ENCODE measurements around the gene CTBP1. TPM values are rescaled to one million over a fixed set of nuclear protein-coding genes. Genes with fewer than 3 reads are reported as not detected.

Gene CTBP1
- total RNA-seq, 2 experiments from 2014 or later = 214 to 217 TPM

DNA sequence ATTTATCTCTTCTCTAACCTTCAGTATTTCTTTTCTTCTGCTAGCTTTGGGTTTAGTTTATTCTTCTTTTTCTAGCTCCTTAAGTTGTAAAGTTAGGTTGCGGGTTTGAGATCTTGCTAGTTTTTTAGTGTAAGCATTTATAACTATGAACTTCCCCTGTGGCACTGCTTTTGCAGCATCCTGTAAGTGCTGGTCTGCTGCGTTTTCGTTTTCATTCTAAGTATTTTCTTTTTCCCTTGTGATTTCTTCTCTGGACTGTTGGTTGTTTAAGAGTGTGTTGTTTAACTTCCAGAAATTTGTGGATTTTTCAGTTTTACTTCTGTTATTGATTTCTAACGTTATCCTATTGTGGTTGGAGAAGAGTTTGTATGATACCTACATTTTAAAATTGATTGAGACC is 11.0 kb upstream of the CTBP1 start:
- peak overlapping the region; percentile 63 for H3K27ac Mint-ChIP-seq
- peaks cover 27% of the 10 kb centered on the region for H3K36me3 Mint-ChIP-seq (ENCODE audit: low read depth)
- no peak for DNase-seq
- POLR2A ChIA-PET = no interaction called here
- CTCF ChIA-PET = interaction anchor here (1.4 kb wide), 1 partner anchor 11 kb away, joined by 3 read pairs; the partner anchor contains the start of gene CTBP1
- peaks cover 27% of the 10 kb centered on the region for H3K9me3 Mint-ChIP-seq (ENCODE audit: insufficient read depth)
- H3K4me1 Mint-ChIP-seq (ENCODE audit: low read depth) = peaks cover 27% of the 10 kb centered on the region
- H3K4me3 Mint-ChIP-seq = no peak overlapping the region
- no peak for ATAC-seq
- no peaks in the 10 kb centered on the region for H3K27me3 Mint-ChIP-seq (ENCODE audit: low read depth)

DNA sequence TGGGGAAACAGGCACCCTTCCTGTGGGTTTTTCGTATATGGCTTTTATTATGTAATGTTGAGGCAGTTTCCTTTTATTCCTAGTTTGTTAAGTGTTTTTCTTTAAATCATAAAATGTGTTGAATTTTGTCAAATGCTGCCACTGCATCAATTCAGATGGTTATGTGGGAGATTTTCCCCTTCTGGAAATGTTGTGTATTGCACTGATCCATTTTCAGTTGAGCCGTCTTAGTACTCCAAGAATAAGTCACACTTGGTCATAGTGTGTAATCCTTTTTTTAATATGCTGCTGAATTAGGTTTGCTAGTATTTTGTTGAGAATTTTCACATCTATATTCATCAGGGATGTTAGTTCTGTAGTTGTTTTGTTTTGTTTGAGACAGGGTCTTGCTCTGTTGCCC is 9.5 kb upstream of the CTBP1 start:
- Mint-ChIP-seq H3K9me3 (ENCODE audit: insufficient read depth) (peaks cover 39% of the 10 kb centered on the region), H3K36me3 (ENCODE audit: low read depth) (peaks cover 35% of the 10 kb centered on the region), H3K4me1 (ENCODE audit: low read depth) (peaks cover 42% of the 10 kb centered on the region), H3K27me3 (ENCODE audit: low read depth) (no peaks in the 10 kb centered on the region), H3K27ac (no peak overlapping the region), H3K4me3 (no peak overlapping the region)
- DNase-seq (no peak), ATAC-seq (no peak)
- POLR2A ChIA-PET = interaction anchor here (2.4 kb wide), 1 partner anchor 9 kb away, joined by 8 read pairs; the partner anchor contains the start of gene CTBP1
- CTCF ChIA-PET = interaction anchor here (1.4 to 3.0 kb wide), 2 partner anchors 9 to 27 kb away, joined by 5 to 38 read pairs; no protein-coding TSS in a partner anchor

DNA sequence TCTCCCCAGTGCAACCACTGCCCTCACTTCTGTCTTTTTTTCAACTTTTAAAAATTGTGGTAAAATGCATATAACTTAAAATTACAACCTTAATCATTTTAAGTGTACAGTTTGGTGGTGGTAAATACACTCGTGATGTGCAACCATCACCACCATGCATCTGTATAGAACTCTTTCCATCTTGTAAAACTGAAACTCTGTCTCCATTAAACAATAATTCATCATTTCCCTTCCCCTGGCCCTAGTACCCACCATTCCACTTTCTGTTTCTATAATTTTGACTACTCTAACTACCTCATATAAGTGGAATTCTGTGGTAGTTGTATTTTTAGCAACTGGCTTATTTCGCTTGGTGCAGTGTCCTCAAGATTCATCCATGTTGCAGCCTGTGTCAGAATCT is 6.8 kb upstream of the CTBP1 start:
- CTCF ChIA-PET = interaction anchor here (1.1 kb wide), 1 partner anchor 12 kb away, joined by 5 read pairs; no protein-coding TSS in a partner anchor
- Mint-ChIP-seq H3K27ac (no peak overlapping the region), H3K4me1 (ENCODE audit: low read depth) (peaks cover 65% of the 10 kb centered on the region), H3K27me3 (ENCODE audit: low read depth) (no peaks in the 10 kb centered on the region), H3K36me3 (ENCODE audit: low read depth) (peaks cover 62% of the 10 kb centered on the region), H3K9me3 (ENCODE audit: insufficient read depth) (peaks cover 49% of the 10 kb centered on the region), H3K4me3 (no peak overlapping the region)
- ATAC-seq (no peak), DNase-seq (no peak)
- POLR2A ChIA-PET = no interaction called here

DNA sequence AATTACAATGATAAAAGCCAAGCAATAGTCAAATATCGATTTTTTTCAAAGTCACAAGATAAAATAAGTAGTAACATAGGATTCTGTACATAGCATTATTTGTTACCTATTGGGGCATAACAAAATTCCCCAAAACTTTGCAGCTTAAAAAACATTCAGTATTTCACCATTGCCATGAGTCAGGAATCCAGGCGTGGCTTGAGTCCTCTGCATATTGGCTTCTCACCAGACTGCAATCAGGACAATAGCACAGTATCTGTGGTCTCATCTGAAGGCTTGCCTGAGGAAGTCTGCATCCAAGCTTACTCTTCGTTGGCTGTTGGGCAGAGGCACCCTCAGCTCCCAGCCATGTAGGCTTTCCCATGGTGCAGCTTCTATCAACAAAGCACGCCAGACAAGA is 6.2 kb upstream of the CTBP1 start:
- ATAC-seq = no peak
- H3K9me3 Mint-ChIP-seq (ENCODE audit: insufficient read depth) = peaks cover 49% of the 10 kb centered on the region
- H3K27ac Mint-ChIP-seq = no peak overlapping the region
- CTCF ChIA-PET = interaction anchor here (1.1 kb wide), 1 partner anchor 13 kb away, joined by 5 read pairs; no protein-coding TSS in a partner anchor
- H3K4me1 Mint-ChIP-seq (ENCODE audit: low read depth) = peaks cover 65% of the 10 kb centered on the region
- DNase-seq = no peak
- no peaks in the 10 kb centered on the region for H3K27me3 Mint-ChIP-seq (ENCODE audit: low read depth)
- H3K36me3 Mint-ChIP-seq (ENCODE audit: low read depth) = peaks cover 67% of the 10 kb centered on the region
- POLR2A ChIA-PET = no interaction called here
- H3K4me3 Mint-ChIP-seq = no peak overlapping the region

DNA sequence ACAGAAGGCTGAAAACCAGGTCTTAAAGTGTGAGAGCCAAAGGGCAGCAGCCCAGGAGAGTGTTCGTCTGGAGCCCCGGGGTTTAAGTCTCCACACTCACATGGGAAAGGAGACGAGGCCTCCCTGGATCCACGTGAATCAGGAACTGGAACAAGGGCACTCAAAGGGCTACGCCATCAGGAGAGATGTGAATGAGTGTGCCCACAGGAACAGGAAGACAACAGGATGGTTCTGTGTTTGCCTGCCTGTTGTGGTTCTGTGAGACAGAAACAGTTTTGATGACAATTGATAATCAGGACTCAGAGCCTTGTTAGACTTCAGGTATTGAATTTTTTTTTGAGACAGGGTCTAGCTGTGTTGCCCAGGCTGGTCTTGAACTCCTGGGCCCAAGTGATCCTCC is 4.9 kb upstream of the CTBP1 start:
- peaks cover 60% of the 10 kb centered on the region for H3K4me1 Mint-ChIP-seq (ENCODE audit: low read depth)
- H3K4me3 Mint-ChIP-seq = peak overlapping the region; percentile 53
- H3K36me3 Mint-ChIP-seq (ENCODE audit: low read depth) = peaks cover 72% of the 10 kb centered on the region
- ATAC-seq (no peak), DNase-seq (no peak)
- peak overlapping the region; percentile 86 for H3K27ac Mint-ChIP-seq
- H3K27me3 Mint-ChIP-seq (ENCODE audit: low read depth) = no peaks in the 10 kb centered on the region
- CTCF ChIA-PET = interaction anchor here (1.2 to 1.3 kb wide), 2 partner anchors 10 to 13 kb away, joined by 3 to 6 read pairs; no protein-coding TSS in a partner anchor
- H3K9me3 Mint-ChIP-seq (ENCODE audit: insufficient read depth) = peaks cover 49% of the 10 kb centered on the region
- POLR2A ChIA-PET = interaction anchor here (1.4 kb wide), 1 partner anchor 12 kb away, joined by 3 read pairs; no protein-coding TSS in a partner anchor

DNA sequence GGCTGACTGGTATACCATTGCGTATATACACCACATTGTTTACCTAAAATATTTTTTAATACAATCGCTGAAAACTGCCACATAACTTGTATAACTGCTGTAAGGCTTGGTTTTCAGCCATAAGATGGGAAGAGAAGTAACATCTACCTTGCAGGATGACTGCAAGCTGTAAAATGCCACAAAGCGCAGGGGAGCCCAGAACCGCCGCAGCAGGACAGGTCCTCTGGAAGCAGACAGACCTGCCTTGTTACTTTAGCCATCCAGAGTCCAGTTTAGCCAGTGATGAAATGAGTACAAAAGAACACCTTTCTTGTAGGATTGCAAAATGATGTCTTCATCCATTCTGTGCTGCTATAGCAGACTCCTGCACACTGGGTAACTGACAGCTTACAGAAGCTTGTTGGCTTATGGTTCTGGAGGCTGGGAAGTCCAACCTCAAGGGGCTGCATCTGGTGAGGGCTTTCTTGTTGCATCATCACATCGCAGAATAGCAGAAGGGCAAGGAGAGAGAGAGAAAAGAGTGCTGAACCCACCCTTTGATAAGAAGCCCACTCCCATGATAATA is 4.1 kb upstream of the CTBP1 start:
- CTCF ChIA-PET = interaction anchor here (1.2 to 1.3 kb wide), 2 partner anchors 11 to 14 kb away, joined by 3 to 6 read pairs; no protein-coding TSS in a partner anchor
- Mint-ChIP-seq H3K4me1 (ENCODE audit: low read depth) (peaks cover 55% of the 10 kb centered on the region), H3K27me3 (ENCODE audit: low read depth) (no peaks in the 10 kb centered on the region), H3K27ac (peak overlapping the region; percentile 86), H3K36me3 (ENCODE audit: low read depth) (peaks cover 67% of the 10 kb centered on the region), H3K9me3 (ENCODE audit: insufficient read depth) (peaks cover 47% of the 10 kb centered on the region), H3K4me3 (no peak overlapping the region)
- POLR2A ChIA-PET = interaction anchor here (1.4 kb wide), 1 partner anchor 13 kb away, joined by 3 read pairs; no protein-coding TSS in a partner anchor
- no peak for DNase-seq
- ATAC-seq = no peak

DNA sequence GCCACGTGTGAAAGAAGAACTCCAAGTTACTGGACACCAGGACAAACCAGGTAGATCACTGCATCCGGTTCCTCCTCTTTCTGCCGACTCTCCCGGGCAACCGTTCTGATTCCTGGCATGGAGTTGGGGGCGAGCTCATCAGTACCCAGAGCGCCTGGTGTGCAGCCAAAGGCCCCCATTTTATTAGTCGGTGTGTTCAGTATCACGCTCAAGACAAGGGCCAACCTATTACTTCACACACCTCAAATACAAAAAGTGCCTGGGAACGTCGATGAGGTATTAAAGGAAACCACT is 2.8 kb upstream of the CTBP1 start:
- H3K27ac Mint-ChIP-seq = peak overlapping the region; percentile 34
- no peaks in the 10 kb centered on the region for H3K27me3 Mint-ChIP-seq (ENCODE audit: low read depth)
- peaks cover 68% of the 10 kb centered on the region for H3K36me3 Mint-ChIP-seq (ENCODE audit: low read depth)
- ChIA-PET CTCF (interaction anchor here (1.4 kb wide), 1 partner anchor 84 kb away, joined by 5 read pairs; no protein-coding TSS in a partner anchor), POLR2A (interaction anchor here (5.0 to 5.9 kb wide), 2 partner anchors 15 to 38 kb away, joined by 41 to 123 read pairs; partner anchors contain the start of gene MAEA)
- ATAC-seq = no peak
- H3K4me1 Mint-ChIP-seq (ENCODE audit: low read depth) = peaks cover 58% of the 10 kb centered on the region
- peaks cover 40% of the 10 kb centered on the region for H3K9me3 Mint-ChIP-seq (ENCODE audit: insufficient read depth)
- DNase-seq = no peak
- peak overlapping the region; percentile 8 for H3K4me3 Mint-ChIP-seq

DNA sequence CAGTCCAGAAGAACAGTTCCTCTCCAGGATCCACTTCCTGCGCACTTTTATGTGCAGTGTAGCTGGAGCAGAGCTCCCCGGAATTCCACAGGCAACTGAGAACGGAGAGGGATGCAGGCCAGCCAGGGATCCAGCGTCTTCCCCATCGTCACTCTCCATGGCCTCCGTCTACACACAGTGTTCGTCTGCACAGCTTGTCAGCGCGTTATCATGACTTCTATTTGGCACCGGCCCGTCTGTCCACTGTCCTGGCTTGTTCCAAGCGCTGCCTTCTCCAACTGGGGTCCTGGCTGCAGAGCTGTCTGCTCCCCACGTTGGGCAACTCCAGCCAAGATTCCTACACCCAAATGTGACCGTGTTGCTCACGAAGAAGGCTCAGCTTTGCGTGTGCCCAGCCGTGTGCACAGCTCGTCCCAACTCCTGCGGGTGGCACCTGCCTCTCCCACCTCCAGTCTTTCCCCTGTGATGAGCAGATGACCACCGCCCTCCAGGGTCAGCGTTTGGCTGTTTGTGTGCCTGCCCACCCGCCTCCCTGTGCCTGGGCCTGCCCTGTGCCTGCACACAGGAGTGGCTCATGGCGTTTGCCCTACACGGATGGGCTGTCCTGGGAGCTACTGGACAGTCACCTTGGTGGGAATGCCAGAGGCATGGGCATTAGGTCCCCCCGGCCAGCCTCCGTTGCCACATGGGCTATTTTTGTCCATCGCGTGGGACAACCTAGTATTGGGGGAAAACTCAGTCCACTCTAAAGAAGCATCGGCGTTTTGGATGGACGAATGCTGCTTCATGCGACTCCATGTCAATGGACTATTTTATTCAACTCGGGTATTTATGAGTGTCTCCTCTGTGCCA is 2.2 kb upstream of the CTBP1 start:
- no peak for ATAC-seq
- Mint-ChIP-seq H3K9me3 (ENCODE audit: insufficient read depth) (peaks cover 34% of the 10 kb centered on the region), H3K4me3 (peak overlapping the region; percentile 86), H3K36me3 (ENCODE audit: low read depth) (peaks cover 69% of the 10 kb centered on the region), H3K27ac (peak overlapping the region; percentile 95), H3K4me1 (ENCODE audit: low read depth) (peaks cover 64% of the 10 kb centered on the region), H3K27me3 (ENCODE audit: low read depth) (no peaks in the 10 kb centered on the region)
- no peak for DNase-seq
- ChIA-PET CTCF (interaction anchor here (0.8 to 4.8 kb wide), 5 partner anchors 9 to 95 kb away, joined by 3 to 57 read pairs (median 8); partner anchors contain the start of gene UVSSA), POLR2A (interaction anchor here (0.7 to 5.9 kb wide), 5 partner anchors 15 to 110 kb away, joined by 3 to 123 read pairs (median 33); partner anchors contain the start of genes MAEA and UVSSA)

DNA sequence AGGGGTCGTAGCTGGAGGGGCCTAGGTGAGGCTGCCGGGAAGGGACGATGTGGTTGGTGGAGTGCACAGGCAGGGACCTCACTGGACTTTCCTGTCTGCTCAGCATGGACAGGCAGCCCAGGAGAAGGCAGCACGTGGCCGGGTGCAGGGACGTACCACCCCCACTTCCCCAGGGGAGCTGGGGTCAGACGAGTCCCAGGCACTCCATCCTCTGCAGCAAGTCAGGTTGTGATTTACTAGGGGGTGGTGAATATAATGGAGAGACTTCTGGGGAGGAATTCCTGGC is 1.5 kb upstream of the CTBP1 start:
- no peak for DNase-seq
- peak overlapping the region; percentile 86 for H3K4me3 Mint-ChIP-seq
- CTCF ChIA-PET = interaction anchor here (0.8 to 4.8 kb wide), 6 partner anchors 10 to 113 kb away, joined by 3 to 57 read pairs (median 6); partner anchors contain the start of gene UVSSA
- peaks cover 27% of the 10 kb centered on the region for H3K9me3 Mint-ChIP-seq (ENCODE audit: insufficient read depth)
- H3K27me3 Mint-ChIP-seq (ENCODE audit: low read depth) = no peaks in the 10 kb centered on the region
- POLR2A ChIA-PET = interaction anchor here (0.7 to 5.9 kb wide), 7 partner anchors 16 to 113 kb away, joined by 3 to 123 read pairs (median 14); partner anchors contain the start of genes MAEA and UVSSA
- no peak for ATAC-seq
- H3K27ac Mint-ChIP-seq = peak overlapping the region; percentile 95
- peaks cover 62% of the 10 kb centered on the region for H3K4me1 Mint-ChIP-seq (ENCODE audit: low read depth)
- H3K36me3 Mint-ChIP-seq (ENCODE audit: low read depth) = peaks cover 65% of the 10 kb centered on the region

DNA sequence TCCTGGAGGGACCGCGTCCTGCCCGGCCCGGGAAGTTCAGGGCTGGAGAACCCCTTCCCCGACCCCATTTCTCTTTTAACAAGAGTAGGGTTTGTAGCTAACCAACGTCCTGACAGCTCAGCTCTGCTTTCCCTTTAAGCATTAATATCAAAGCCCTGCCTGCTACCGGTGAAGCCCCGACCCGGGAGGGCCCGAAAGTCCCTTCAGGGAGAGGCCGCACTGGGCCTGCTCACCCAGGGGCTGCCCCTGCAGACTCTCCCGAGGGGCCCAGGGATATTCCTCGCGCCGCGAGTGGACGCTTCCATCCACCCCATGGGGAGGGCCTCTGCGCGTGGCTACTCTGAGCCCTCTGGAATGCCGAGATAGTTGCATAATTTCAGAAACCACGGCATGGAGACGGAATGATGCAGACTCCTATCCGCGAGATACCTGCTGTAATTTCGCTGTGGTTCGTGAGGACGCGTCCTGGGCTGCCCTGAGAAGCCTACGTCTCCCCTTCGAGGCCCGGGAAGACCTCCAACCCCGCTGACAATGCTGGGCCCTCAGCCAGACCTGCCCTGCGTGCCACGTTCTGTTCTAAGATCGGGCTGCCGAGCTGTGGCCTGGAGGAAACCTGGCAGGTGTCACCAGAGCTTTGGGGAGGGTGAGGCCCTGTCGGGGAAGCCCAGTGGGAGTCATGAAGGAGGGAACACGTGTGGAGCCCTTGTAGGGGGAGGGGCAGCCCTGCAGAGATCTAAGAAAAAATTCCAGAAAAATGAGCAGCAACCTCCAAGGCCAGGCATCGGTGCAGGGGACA is 999 bp upstream of the CTBP1 start:
- Mint-ChIP-seq H3K4me1 (ENCODE audit: low read depth) (peaks cover 67% of the 10 kb centered on the region), H3K36me3 (ENCODE audit: low read depth) (peaks cover 66% of the 10 kb centered on the region), H3K27ac (peak overlapping the region; percentile 95), H3K27me3 (ENCODE audit: low read depth) (no peaks in the 10 kb centered on the region), H3K9me3 (ENCODE audit: insufficient read depth) (peaks cover 22% of the 10 kb centered on the region), H3K4me3 (peak overlapping the region; percentile 86)
- ChIA-PET POLR2A (interaction anchor here (0.7 to 5.9 kb wide), 13 partner anchors 8 to 468 kb away, joined by 3 to 123 read pairs (median 8); partner anchors contain the start of genes MAEA and UVSSA), CTCF (interaction anchor here (1.0 to 4.8 kb wide), 8 partner anchors 10 to 119 kb away, joined by 3 to 57 read pairs (median 6); partner anchors contain the start of gene UVSSA)
- DNase-seq (peak; percentile 62), ATAC-seq (peak; percentile 8)

All from activated CD8-positive, alpha-beta T cell treated with anti-CD3 and anti-CD28 coated beads, Interleukin-2, amount 10 ng/mL, durations not matched to agents 7 days and 5 days (primary cell).